Measurements from ENCODE around the gene LMX1B. TPM values are rescaled to one million over a fixed set of nuclear protein-coding genes. Genes with fewer than 3 reads are reported as not detected.

The LMX1B gene
- total and polyA plus RNA-seq, 7 donors, result 0.01 to 0.26 (median 0.08) TPM; not detected in 1

GRCh38 chr9:126720661-126721563 lies 107.2 kb downstream of the LMX1B start:
- Histone ChIP-seq H3K9me3 (no peaks in the 10 kb centered on the region), H3K4me1 (peaks cover 4% of the 10 kb centered on the region), H3K27me3 (ENCODE audit: insufficient read depth in 3 of 3, low read length in 2 of 3) (peaks cover 0 to 48% (median 22%) of the 10 kb centered on the region in 3 donors), H3K27ac (no peak overlapping the region), H3K4me3 (no peak overlapping the region), H3K36me3 (ENCODE audit: insufficient read depth in 1 of 2, low read depth in 1 of 2) (no peaks in the 10 kb centered on the region)
- TF ChIP-seq, protein P1, sequence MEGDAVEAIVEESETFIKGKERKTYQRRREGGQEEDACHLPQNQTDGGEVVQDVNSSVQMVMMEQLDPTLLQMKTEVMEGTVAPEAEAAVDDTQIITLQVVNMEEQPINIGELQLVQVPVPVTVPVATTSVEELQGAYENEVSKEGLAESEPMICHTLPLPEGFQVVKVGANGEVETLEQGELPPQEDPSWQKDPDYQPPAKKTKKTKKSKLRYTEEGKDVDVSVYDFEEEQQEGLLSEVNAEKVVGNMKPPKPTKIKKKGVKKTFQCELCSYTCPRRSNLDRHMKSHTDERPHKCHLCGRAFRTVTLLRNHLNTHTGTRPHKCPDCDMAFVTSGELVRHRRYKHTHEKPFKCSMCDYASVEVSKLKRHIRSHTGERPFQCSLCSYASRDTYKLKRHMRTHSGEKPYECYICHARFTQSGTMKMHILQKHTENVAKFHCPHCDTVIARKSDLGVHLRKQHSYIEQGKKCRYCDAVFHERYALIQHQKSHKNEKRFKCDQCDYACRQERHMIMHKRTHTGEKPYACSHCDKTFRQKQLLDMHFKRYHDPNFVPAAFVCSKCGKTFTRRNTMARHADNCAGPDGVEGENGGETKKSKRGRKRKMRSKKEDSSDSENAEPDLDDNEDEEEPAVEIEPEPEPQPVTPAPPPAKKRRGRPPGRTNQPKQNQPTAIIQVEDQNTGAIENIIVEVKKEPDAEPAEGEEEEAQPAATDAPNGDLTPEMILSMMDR (IDR thresholded peaks at IDR 0.05), result no peak
- 83 to 86% (median 85%) methylated on average over 19 of the region's 19 CpGs for WGBS, 3 donors
- ATAC-seq (no peak), DNase-seq (no peak)
- intact Hi-C loops (cut with DNase I), result no loop called here

- no peak overlapping the region for H3K27ac ChIP-seq
- H3K27me3 ChIP-seq (ENCODE audit: insufficient read depth in 3 of 3, low read length in 2 of 3), result peaks cover 0 to 46% (median 22%) of the 10 kb centered on the region in 3 donors
- no peaks in the 10 kb centered on the region for H3K9me3 ChIP-seq
- DNase-seq (no peak), ATAC-seq (no peak)
- peaks cover 4% of the 10 kb centered on the region for H3K4me1 ChIP-seq
- 86 to 93% (median 90%) methylated on average over 4 of the region's 4 CpGs for WGBS, 3 donors
- TF ChIP-seq, protein P1 (IDR thresholded peaks at IDR 0.05), result no peak
- no peaks in the 10 kb centered on the region for H3K36me3 ChIP-seq (ENCODE audit: insufficient read depth in 1 of 2, low read depth in 1 of 2)
- no peak overlapping the region for H3K4me3 ChIP-seq
- intact Hi-C loops (cut with DNase I), result no loop called here
These were observed 107.8 kb downstream of the LMX1B start for GRCh38 chr9:126721564-126721981.

DNA sequence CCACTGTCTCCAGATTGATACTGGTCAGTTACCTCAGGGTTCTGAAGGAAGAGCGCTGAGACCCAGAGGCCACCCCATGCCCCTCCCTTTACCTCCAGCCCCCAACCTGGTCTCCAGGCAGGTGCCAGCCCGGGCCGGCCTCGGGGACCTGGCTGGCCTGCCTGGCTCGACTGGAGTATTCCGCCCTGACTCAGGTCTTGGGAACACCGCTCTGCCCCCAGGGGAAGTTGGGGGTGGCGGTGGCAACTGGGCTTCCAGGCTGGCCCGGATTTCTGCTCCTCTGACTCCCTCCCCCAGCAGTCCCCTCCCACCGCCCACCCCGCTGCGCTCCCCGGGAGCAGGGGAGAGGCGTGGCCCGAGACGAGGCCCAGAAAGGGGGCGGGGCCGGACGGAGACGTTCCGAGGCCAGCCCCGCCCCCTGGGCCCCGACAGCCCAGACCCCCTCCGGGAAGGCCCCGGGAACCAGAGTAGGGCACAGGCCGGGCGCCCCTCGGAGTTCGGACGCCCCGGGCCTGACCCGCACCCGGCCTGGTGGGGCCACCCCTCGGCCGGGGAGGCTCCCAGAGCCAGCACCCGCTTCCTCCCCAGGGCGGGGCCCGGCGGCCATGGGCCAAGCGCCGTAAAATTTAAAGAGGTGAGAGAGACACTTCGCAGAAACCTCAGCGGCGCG lies 108.7 kb downstream of the LMX1B start:
- DNase-seq, result peak; percentile 80
- H3K36me3 ChIP-seq (ENCODE audit: insufficient read depth in 1 of 2, low read depth in 1 of 2), result no peaks in the 10 kb centered on the region
- H3K4me3 ChIP-seq, result peak overlapping the region; percentile 68
- no peak overlapping the region for H3K27ac ChIP-seq
- WGBS, 3 donors, result 3% methylated on average over 36 to 45 of the region's 45 CpGs
- H3K27me3 ChIP-seq (ENCODE audit: insufficient read depth in 3 of 3, low read length in 2 of 3), result peaks cover 0 to 47% (median 22%) of the 10 kb centered on the region in 3 donors
- H3K4me1 ChIP-seq, result peaks cover 4% of the 10 kb centered on the region
- intact Hi-C loops (cut with DNase I), result no loop called here
- ATAC-seq, result peak; percentile 36 to 76 (median 70)
- TF ChIP-seq, protein P1 (IDR thresholded peaks at IDR 0.05), result no peak
- H3K9me3 ChIP-seq, result no peaks in the 10 kb centered on the region

DNA sequence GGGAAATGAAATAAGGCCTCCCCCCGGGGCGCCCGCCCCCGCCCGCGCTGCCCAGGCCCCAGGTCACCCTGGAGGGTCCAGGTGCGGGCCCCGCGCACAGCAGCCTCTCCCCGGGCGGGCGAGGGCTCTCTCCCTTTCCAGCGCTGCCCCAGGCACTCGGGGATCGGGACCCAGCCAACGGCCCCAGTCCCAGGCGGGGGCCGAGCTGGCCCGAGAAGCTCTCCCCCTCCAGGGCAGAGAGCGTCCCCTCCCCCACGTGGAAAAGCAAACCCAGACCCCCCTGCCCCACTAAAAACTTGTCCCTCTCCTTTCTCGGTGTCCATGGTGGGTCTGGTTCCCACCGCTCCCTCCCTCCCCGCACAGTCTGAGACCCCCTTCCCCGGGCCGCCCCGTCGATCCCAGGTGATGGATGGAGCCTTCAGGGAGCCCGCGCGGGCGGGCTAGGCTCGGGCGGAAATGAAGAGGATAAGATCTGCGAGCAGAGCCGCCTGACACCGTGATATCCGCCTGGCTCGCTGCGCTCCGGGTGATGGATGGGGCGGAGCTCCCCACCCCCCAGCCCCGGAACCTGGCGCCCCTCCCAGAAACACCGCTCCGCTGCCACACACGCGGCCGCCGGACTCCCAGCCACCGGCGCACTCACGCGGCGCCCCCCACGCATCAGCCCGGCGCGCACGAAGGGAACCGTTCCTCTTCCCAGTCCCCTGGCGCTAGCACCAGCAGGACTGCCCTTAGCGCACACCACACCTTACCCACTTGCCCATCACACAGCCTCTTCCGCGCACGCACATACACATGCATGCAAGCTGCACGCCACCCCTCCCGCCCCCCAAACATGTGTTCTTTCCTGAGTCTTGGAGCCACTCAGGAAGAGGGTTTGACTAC lies 109.4 kb downstream of the LMX1B start:
- ATAC-seq (peak in 3 of 4 donors; percentile 28 to 43 (median 34)), DNase-seq (peak; percentile 44 to 73)
- 2 to 4% (median 4%) methylated on average over 48 to 68 of the region's 68 CpGs for whole genome bisulfite sequencing, 3 donors
- Histone ChIP-seq H3K4me1 (peaks cover 4% of the 10 kb centered on the region), H3K4me3 (peak overlapping the region; percentile 68), H3K27ac (no peak overlapping the region), H3K9me3 (no peaks in the 10 kb centered on the region), H3K27me3 (ENCODE audit: insufficient read depth in 3 of 3, low read length in 2 of 3) (peaks cover 0 to 55% (median 22%) of the 10 kb centered on the region in 3 donors), H3K36me3 (ENCODE audit: insufficient read depth in 1 of 2, low read depth in 1 of 2) (no peaks in the 10 kb centered on the region)
- intact Hi-C loops (cut with DNase I), result no loop called here
- TF ChIP-seq, protein P1 (IDR thresholded peaks at IDR 0.05), result no peak
